ENCODE results near the gene NSD2.
"Not testable (repeated sequence)": the region's sequence is repeated elsewhere in the genome, so short reads cannot be mapped to it uniquely, and the experiment has no call there.

NSD2 gene

GRCh38 chr4:1985780-1986577 is 114.8 kb downstream of the NSD2 start:
- no peak for DNase-seq (ENCODE audit: low spot score)

- DNase-seq (ENCODE audit: low spot score): no peak
Measured at GRCh38 chr4:1986578-1987210, 115.5 kb downstream of the NSD2 start.

- no peak for DNase-seq (ENCODE audit: low spot score)
Measured at GRCh38 chr4:1987296-1987695, 116.1 kb downstream of the NSD2 start.

GRCh38 chr4:1987721-1988326 is 116.6 kb downstream of the NSD2 start:
- DNase-seq (ENCODE audit: low spot score): no peak

GRCh38 chr4:1988327-1988724 is 117.1 kb downstream of the NSD2 start:
- no peak for DNase-seq (ENCODE audit: low spot score)

GRCh38 chr4:1989533-1990347 is 118.5 kb downstream of the NSD2 start:
- no peak for DNase-seq (ENCODE audit: low spot score)

GRCh38 chr4:1990348-1990645 is 119.1 kb downstream of the NSD2 start:
- no peak for DNase-seq (ENCODE audit: low spot score)

GRCh38 chr4:1990676-1991075 is 119.5 kb downstream of the NSD2 start:
- no peak for DNase-seq (ENCODE audit: low spot score)

GRCh38 chr4:1991087-1991486 is 119.9 kb downstream of the NSD2 start:
- no peak for DNase-seq (ENCODE audit: low spot score)

- peak; percentile 60 for DNase-seq (ENCODE audit: low spot score)
Measured at GRCh38 chr4:1991596-1992434, 120.6 kb downstream of the NSD2 start.

- peak; percentile 85 for DNase-seq (ENCODE audit: low spot score)
Measured at GRCh38 chr4:1992468-1993168, 121.4 kb downstream of the NSD2 start.

- DNase-seq (ENCODE audit: low spot score): no peak
Measured at GRCh38 chr4:1993169-1993516, 122.0 kb downstream of the NSD2 start.

- not testable (repeated sequence) for DNase-seq (ENCODE audit: low spot score)
Measured at GRCh38 chr4:1993718-1994516, 122.7 kb downstream of the NSD2 start.

- DNase-seq (ENCODE audit: low spot score): no peak
Measured at GRCh38 chr4:1994938-1995337, 123.7 kb downstream of the NSD2 start.

GRCh38 chr4:1996866-1997611 is 125.8 kb downstream of the NSD2 start:
- DNase-seq (ENCODE audit: low spot score): no peak

- DNase-seq (ENCODE audit: low spot score): no peak
Measured at GRCh38 chr4:1997712-1998111, 126.5 kb downstream of the NSD2 start.

- DNase-seq (ENCODE audit: low spot score): no peak
Measured at GRCh38 chr4:1998296-1998695, 127.1 kb downstream of the NSD2 start.

GRCh38 chr4:1999308-1999707 is 128.1 kb downstream of the NSD2 start:
- DNase-seq (ENCODE audit: low spot score): not testable (repeated sequence)

- not testable (repeated sequence) for DNase-seq (ENCODE audit: low spot score)
Measured at GRCh38 chr4:2003361-2003760, 132.2 kb downstream of the NSD2 start.

GRCh38 chr4:2006367-2006766 is 135.2 kb downstream of the NSD2 start:
- DNase-seq (ENCODE audit: low spot score): no peak

Measured in iPS-NIHi11 (cell line).